ENCODE results near the gene ATP11A.

The ATP11A gene

GRCh38 chr13:112792511-112792910 lies 102.7 kb downstream of the ATP11A start:
- DNase-seq, result no peak
- H3K27ac ChIP-seq (ENCODE audit: low read length), result no peak overlapping the region
- no peak overlapping the region for H3K4me3 ChIP-seq (ENCODE audit: low read depth in 1 of 2, low read length in 2 of 2)
- no peak overlapping the region for H2AFZ ChIP-seq (ENCODE audit: low read depth, low read length)
- no peak overlapping the region for H3K9ac ChIP-seq (ENCODE audit: low read depth, low read length)
- peaks cover 10% of the 10 kb centered on the region for H4K20me1 ChIP-seq (ENCODE audit: insufficient read depth, low read length)
- H3K9me3 ChIP-seq (ENCODE audit: insufficient read depth, low read length, severe bottlenecking), result no peaks in the 10 kb centered on the region
- TF ChIP-seq EZH2 (IDR thresholded peaks at IDR 0.05; ENCODE audit: borderline replicate concordance, low read depth, low read length, severe bottlenecking) (no peak), CTCF (IDR thresholded peaks at IDR 0.05; ENCODE audit: borderline replicate concordance, extremely low read depth, low read length, poor library complexity, severe bottlenecking) (no peak)
- no peaks in the 10 kb centered on the region for H3K27me3 ChIP-seq (ENCODE audit: insufficient read depth, low read length, poor library complexity)
- no peak for ATAC-seq (ENCODE audit: insufficient read depth, low read depth)
- H3K4me1 ChIP-seq (ENCODE audit: insufficient read depth, low read length), result no peaks in the 10 kb centered on the region
- H3K36me3 ChIP-seq (ENCODE audit: insufficient read depth, low read length), result peaks cover 48% of the 10 kb centered on the region
- no peak overlapping the region for H3K4me2 ChIP-seq (ENCODE audit: insufficient read depth, low read length)
- no peaks in the 10 kb centered on the region for H3K79me2 ChIP-seq (ENCODE audit: insufficient read depth, low read length)

- no peak overlapping the region for H3K9ac ChIP-seq (ENCODE audit: low read depth, low read length)
- H3K36me3 ChIP-seq (ENCODE audit: insufficient read depth, low read length), result peaks cover 39% of the 10 kb centered on the region
- no peak overlapping the region for H3K27ac ChIP-seq (ENCODE audit: low read length)
- no peak overlapping the region for H2AFZ ChIP-seq (ENCODE audit: low read depth, low read length)
- H3K4me1 ChIP-seq (ENCODE audit: insufficient read depth, low read length), result no peaks in the 10 kb centered on the region
- H3K9me3 ChIP-seq (ENCODE audit: insufficient read depth, low read length, severe bottlenecking), result no peaks in the 10 kb centered on the region
- H3K27me3 ChIP-seq (ENCODE audit: insufficient read depth, low read length, poor library complexity), result no peaks in the 10 kb centered on the region
- TF ChIP-seq CTCF (IDR thresholded peaks at IDR 0.05; ENCODE audit: borderline replicate concordance, extremely low read depth, low read length, poor library complexity, severe bottlenecking) (no peak), EZH2 (IDR thresholded peaks at IDR 0.05; ENCODE audit: borderline replicate concordance, low read depth, low read length, severe bottlenecking) (no peak)
- ATAC-seq (ENCODE audit: insufficient read depth, low read depth) (no peak), DNase-seq (no peak)
- H3K4me3 ChIP-seq (ENCODE audit: low read depth in 1 of 2, low read length in 2 of 2), result no peak overlapping the region
- no peak overlapping the region for H3K4me2 ChIP-seq (ENCODE audit: insufficient read depth, low read length)
- no peaks in the 10 kb centered on the region for H3K79me2 ChIP-seq (ENCODE audit: insufficient read depth, low read length)
- peaks cover 10% of the 10 kb centered on the region for H4K20me1 ChIP-seq (ENCODE audit: insufficient read depth, low read length)
Observed at GRCh38 chr13:112793545-112794445, 104.0 kb downstream of the ATP11A start.

- no peak overlapping the region for H3K9ac ChIP-seq (ENCODE audit: low read depth, low read length)
- H3K4me3 ChIP-seq (ENCODE audit: low read depth in 1 of 2, low read length in 2 of 2), result no peak overlapping the region
- ATAC-seq (ENCODE audit: insufficient read depth, low read depth), result no peak
- peaks cover 10% of the 10 kb centered on the region for H4K20me1 ChIP-seq (ENCODE audit: insufficient read depth, low read length)
- DNase-seq, result no peak
- H3K79me2 ChIP-seq (ENCODE audit: insufficient read depth, low read length), result no peaks in the 10 kb centered on the region
- H3K27me3 ChIP-seq (ENCODE audit: insufficient read depth, low read length, poor library complexity), result no peaks in the 10 kb centered on the region
- H2AFZ ChIP-seq (ENCODE audit: low read depth, low read length), result no peak overlapping the region
- H3K4me1 ChIP-seq (ENCODE audit: insufficient read depth, low read length), result no peaks in the 10 kb centered on the region
- TF ChIP-seq EZH2 (IDR thresholded peaks at IDR 0.05; ENCODE audit: borderline replicate concordance, low read depth, low read length, severe bottlenecking), result no peak
- no peak for TF ChIP-seq CTCF (IDR thresholded peaks at IDR 0.05; ENCODE audit: borderline replicate concordance, extremely low read depth, low read length, poor library complexity, severe bottlenecking)
- H3K4me2 ChIP-seq (ENCODE audit: insufficient read depth, low read length), result no peak overlapping the region
- no peaks in the 10 kb centered on the region for H3K9me3 ChIP-seq (ENCODE audit: insufficient read depth, low read length, severe bottlenecking)
- no peak overlapping the region for H3K27ac ChIP-seq (ENCODE audit: low read length)
- H3K36me3 ChIP-seq (ENCODE audit: insufficient read depth, low read length), result peaks cover 33% of the 10 kb centered on the region
Observed at GRCh38 chr13:112795277-112795676, 105.4 kb downstream of the ATP11A start.

All from DND-41 (cell line).